ENCODE measurements around the gene TFEC.

- TF ChIP-seq POLR2AphosphoS5 (IDR thresholded peaks at IDR 0.05) (no peak), CTCF (IDR thresholded peaks at IDR 0.05) (no peak), POLR2A (IDR thresholded peaks at IDR 0.05) (no peak)
Measured at GRCh38 chr7:115973406-115973805, 57.2 kb downstream of the TFEC start.

All from transverse colon (tissue), 4 donors.